Esophagus squamous epithelium (tissue), 5 donors: Measurements from ENCODE around the gene PCLO. TPM values are rescaled to one million over a fixed set of nuclear protein-coding genes. Genes with fewer than 3 reads are reported as not detected.

Source experiments
- DNase-seq: peaks from one replicate; lab custom pipeline; 2025; lab: John Stamatoyannopoulos, UW
- H3K27ac ChIP-seq, 4 donors: fragments of 200-600 bp; sonication (generic); one replicate each; pipeline ENCODE4 v1.5.1; 2016 to 2019; ENCODE audit warnings: mild to moderate bottlenecking in 1 of 4
- H3K27me3 ChIP-seq, 4 donors: fragments of 200-600 bp; sonication (generic); 1 replicate in 3 of 4; 2 replicates in 1 of 4; pipeline versions ENCODE4 v1.5.1 to v1.6.0; 2017 to 2021; ENCODE audit warnings: antibody characterized with exemption in 1 of 4
- H3K36me3 ChIP-seq, 3 donors: fragments of 200-600 bp; sonication (generic); one replicate each; pipeline ENCODE4 v1.5.1; 2016 to 2019
- H3K4me1 ChIP-seq, 3 donors: fragments of 200-600 bp; sonication (generic); one replicate each; pipeline ENCODE4 v1.5.1; 2017 to 2019
- H3K4me3 ChIP-seq, 4 donors: fragments of 200-600 bp; sonication (generic); 1 replicate in 3 of 4; 2 replicates in 1 of 4; pipeline ENCODE4 v1.5.1; 2016 to 2019; ENCODE audit warnings: mild to moderate bottlenecking in 2 of 4, moderate library complexity in 1 of 4
- H3K9me3 ChIP-seq, 3 donors: fragments of 200-600 bp; sonication (generic); one replicate each; pipeline ENCODE4 v1.5.1; 2016 to 2019
- POLR2A ChIP-seq, 4 donors: fragments of 450-650 bp; IDR thresholded peaks; one replicate each; pipeline ENCODE4 v1.6.1; 2017; ENCODE audit warnings: antibody characterized with exemption in 4 of 4, mild to moderate bottlenecking in 4 of 4, moderate library complexity in 3 of 4
- WGBS, 2 donors: methylation state at CpG; one replicate each; pipeline ENCODE4 v1.1.5; 2018; 5-methylcytosine and 5-hydroxymethylcytosine counted together
- intact Hi-C: fragments of 100-400 bp; cut with DNase I; formaldehyde crosslinking; loops from one replicate; pipeline ENCODE4 v1.15.0; 2022
- total RNA-seq, 4 donors: library from RNA; depleted of rRNA; stranded (reverse); fragments of >200 nt; gene quantifications; one replicate each; pipeline ENCODE4 v1.1.0, GENCODE V29; 2016
- TF ChIP-seq, protein P1 (sequence below), 6 experiments: fragments of 450-650 bp in 4 of 6; fragments of 200-600 bp in 2 of 6; sonication (generic) in 2 of 6; IDR thresholded peaks; one replicate each; pipeline ENCODE4 v1.5.1; 2016 to 2019; ENCODE audit warnings: antibody characterized with exemption in 6 of 6, mild to moderate bottlenecking in 4 of 6, moderate library complexity in 4 of 6
- donor health status: DM: yes; HTN: yes; CAD: no.

PCLO gene
- total RNA-seq, 4 donors from 2014 or later, result 3.3 to 17.8 (median 5.3) TPM

DNA sequence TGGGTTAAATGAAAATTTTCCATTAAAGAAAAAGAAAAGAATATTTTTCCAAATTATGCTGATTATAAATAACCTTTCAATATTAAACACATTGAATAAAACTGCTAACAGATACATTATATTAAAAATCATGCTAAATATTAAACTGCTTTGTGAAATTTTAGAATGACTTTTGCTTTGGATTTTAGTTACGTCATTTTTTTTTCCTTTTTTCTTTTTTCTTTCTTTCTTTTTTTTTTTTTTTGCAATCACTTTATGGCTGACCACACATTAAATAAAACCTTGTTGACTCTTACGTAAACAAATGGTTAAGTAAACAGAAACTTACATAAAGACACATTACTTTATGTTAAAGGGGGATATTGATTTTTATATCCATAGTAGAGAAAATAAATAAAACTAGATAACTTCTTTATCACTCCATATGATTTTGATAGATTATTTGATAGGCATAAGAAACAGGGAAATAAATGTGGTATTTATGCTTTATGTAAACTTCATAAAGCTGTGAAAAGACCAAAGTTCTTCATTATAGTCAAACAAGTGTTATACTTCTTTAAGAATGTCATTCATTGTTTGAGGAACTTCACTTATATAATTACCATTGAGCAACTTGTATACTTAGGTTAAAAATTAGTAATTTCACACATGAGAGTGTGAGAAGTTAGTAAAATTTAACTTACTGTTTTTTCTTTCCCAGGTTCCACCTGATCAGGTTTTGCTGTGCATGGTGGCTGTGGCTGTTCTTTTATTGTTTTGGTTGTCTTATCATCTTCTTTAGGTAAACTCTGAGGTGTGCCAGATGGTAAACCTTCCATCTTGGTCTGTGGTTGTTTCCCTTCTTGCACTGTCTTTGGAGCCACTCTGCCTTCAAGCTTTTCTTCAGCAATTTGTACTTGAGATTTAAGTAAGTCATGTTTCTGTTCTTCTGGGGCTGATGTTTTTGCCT lies 197.3 kb downstream of the PCLO start:
- Histone ChIP-seq H3K27me3 (no peaks in the 10 kb centered on the region), H3K27ac (no peak overlapping the region), H3K4me3 (no peak overlapping the region), H3K4me1 (no peaks in the 10 kb centered on the region), H3K9me3 (no peaks in the 10 kb centered on the region), H3K36me3 (no peaks in the 10 kb centered on the region)
- no peak for DNase-seq
- intact Hi-C loops, result no loop called here
- no peak for TF ChIP-seq POLR2A (IDR thresholded peaks at IDR 0.05)
- TF ChIP-seq, protein P1, sequence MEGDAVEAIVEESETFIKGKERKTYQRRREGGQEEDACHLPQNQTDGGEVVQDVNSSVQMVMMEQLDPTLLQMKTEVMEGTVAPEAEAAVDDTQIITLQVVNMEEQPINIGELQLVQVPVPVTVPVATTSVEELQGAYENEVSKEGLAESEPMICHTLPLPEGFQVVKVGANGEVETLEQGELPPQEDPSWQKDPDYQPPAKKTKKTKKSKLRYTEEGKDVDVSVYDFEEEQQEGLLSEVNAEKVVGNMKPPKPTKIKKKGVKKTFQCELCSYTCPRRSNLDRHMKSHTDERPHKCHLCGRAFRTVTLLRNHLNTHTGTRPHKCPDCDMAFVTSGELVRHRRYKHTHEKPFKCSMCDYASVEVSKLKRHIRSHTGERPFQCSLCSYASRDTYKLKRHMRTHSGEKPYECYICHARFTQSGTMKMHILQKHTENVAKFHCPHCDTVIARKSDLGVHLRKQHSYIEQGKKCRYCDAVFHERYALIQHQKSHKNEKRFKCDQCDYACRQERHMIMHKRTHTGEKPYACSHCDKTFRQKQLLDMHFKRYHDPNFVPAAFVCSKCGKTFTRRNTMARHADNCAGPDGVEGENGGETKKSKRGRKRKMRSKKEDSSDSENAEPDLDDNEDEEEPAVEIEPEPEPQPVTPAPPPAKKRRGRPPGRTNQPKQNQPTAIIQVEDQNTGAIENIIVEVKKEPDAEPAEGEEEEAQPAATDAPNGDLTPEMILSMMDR (IDR thresholded peaks at IDR 0.05), result no peak
- WGBS, 2 donors, result 83 to 86% methylated on average over 2 of the region's 2 CpGs

DNA sequence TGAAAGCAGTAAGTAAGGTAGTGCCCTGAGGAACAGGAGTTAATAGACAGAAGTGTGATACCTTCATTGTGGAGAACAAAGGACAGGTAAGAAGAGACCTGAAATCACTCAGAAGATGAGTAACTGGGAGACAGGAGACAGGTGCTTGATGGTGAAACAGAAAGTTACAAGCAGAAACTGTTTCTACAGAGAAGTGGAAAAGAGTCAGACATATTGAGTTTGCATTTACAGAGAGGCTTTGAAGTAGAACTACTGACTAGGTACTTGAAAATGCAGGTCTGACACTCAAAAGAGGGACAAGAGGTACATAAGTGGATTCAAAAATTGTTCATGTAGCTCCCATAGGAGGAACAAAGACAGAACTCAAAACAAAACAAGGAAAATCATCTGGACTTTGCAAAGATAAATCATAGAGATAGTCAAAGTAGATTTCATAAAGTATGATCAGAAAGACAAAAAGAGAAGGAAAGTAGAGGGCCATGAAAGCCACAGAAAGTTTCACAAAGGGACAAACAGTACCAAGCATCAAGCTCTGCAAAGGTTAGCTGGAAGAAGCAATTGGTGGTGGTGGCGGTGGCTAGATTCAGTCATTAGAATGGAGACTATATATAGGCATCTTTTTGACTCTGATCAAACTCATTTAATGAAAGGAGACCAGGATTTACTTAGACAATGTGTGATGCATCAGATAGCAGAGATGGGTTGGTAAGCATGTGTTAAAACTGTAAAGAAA lies 198.4 kb downstream of the PCLO start:
- Histone ChIP-seq H3K9me3 (no peaks in the 10 kb centered on the region), H3K27me3 (no peaks in the 10 kb centered on the region), H3K36me3 (no peaks in the 10 kb centered on the region), H3K4me3 (no peak overlapping the region), H3K27ac (no peak overlapping the region), H3K4me1 (no peaks in the 10 kb centered on the region)
- no peak for DNase-seq
- TF ChIP-seq, protein P1 (IDR thresholded peaks at IDR 0.05), result no peak
- TF ChIP-seq POLR2A (IDR thresholded peaks at IDR 0.05), result no peak
- WGBS, 2 donors, result 83 to 84% methylated on average over 1 of the region's 1 CpG
- intact Hi-C loops, result no loop called here

DNA sequence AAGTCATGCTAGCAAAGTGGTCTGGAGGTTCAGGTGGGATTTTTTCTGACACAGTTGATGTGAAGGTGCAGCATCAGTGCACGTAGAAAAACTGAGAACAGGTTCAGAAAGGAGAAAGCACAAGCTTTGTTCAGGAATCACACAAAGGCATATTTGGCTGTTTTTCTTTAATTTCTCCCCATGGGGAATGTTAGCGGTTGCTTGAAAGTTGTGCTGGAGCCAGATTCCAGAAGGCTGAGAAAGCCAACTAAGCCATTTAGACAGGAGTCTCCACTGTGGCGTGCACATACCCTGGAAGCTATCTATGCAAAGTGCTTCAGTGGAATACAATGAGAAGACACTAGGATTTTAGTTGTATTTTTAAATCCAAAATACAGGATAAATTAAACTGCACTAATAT lies 201.4 kb downstream of the PCLO start:
- Histone ChIP-seq H3K27ac (no peak overlapping the region), H3K4me1 (no peaks in the 10 kb centered on the region), H3K27me3 (no peaks in the 10 kb centered on the region), H3K4me3 (no peak overlapping the region), H3K9me3 (no peaks in the 10 kb centered on the region), H3K36me3 (no peaks in the 10 kb centered on the region)
- intact Hi-C loops, result no loop called here
- TF ChIP-seq, protein P1 (IDR thresholded peaks at IDR 0.05), result no peak
- no peak for TF ChIP-seq POLR2A (IDR thresholded peaks at IDR 0.05)
- DNase-seq, result no peak
- 89 to 92% methylated on average over 3 of the region's 3 CpGs for WGBS, 2 donors

DNA sequence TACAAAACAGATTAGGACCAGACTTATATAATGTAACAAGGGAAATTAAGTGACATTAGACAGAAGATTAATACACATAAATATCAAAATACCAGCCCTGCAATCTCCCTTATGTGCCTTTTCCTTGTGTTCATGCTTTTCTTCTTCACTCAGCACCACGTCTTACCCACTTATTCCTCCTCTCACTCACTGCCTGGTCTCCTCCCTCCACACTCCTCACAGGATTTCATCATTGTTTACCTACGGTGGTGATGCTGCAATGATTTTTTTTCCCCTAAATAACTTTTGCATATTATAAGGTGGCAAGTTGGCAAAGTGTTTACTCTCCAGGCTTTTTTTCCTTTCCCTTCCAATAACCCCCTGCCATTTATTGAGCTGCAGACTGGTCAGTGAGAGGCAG lies 203.2 kb downstream of the PCLO start:
- Histone ChIP-seq H3K36me3 (no peaks in the 10 kb centered on the region), H3K9me3 (no peaks in the 10 kb centered on the region), H3K27ac (no peak overlapping the region), H3K4me1 (no peaks in the 10 kb centered on the region), H3K27me3 (no peaks in the 10 kb centered on the region), H3K4me3 (no peak overlapping the region)
- intact Hi-C loops, result no loop called here
- 75 to 81% methylated on average over 2 of the region's 2 CpGs for WGBS, 2 donors
- no peak for DNase-seq
- TF ChIP-seq, protein P1 (IDR thresholded peaks at IDR 0.05), result no peak
- TF ChIP-seq POLR2A (IDR thresholded peaks at IDR 0.05), result no peak

DNA sequence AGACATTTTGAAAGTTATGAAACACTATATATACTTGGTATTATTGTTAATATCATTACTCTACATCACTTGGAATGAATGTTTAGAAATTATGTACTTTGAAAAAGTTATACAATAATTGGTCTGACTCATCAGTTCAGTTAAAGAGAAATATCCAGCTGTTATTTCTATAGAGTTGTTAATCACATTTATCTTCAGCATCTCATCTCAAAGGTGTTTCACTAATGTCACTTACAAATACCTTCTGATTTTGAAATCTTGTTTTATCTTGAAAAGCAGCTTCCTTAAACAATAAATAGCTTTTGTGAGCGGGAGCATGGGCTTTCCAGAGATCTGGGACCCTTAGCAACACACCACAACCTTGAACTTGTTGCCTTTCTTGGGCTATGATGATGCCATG lies 205.2 kb downstream of the PCLO start:
- intact Hi-C loops, result no loop called here
- Histone ChIP-seq H3K27ac (no peak overlapping the region), H3K9me3 (no peaks in the 10 kb centered on the region), H3K27me3 (no peaks in the 10 kb centered on the region), H3K4me3 (no peak overlapping the region), H3K4me1 (no peaks in the 10 kb centered on the region), H3K36me3 (no peaks in the 10 kb centered on the region)
- DNase-seq, result no peak
- WGBS, 2 donors, result 50 to 63% methylated on average over 1 of the region's 1 CpG
- TF ChIP-seq, protein P1 (IDR thresholded peaks at IDR 0.05), result no peak
- TF ChIP-seq POLR2A (IDR thresholded peaks at IDR 0.05), result no peak
